ENCODE data around the gene DDX50.
A peak's percentile ranks its signal among the peaks of the same experiment; 100 is the strongest.
"Not testable (repeated sequence)": the region's sequence is repeated elsewhere in the genome, so short reads cannot be mapped to it uniquely, and the experiment has no call there.

DDX50 gene

GRCh38 chr10:68938884-68939283 is 37.8 kb downstream of the DDX50 start:
- Histone ChIP-seq H3K79me2 (ENCODE audit: control insufficient read depth, insufficient read depth, low read length, poor library complexity) (no peaks in the 10 kb centered on the region), H2AK5ac (ENCODE audit: low read length) (no peak overlapping the region), H3K27ac (ENCODE audit: low read depth, low read length) (no peak overlapping the region), H3K4me2 (ENCODE audit: low read length) (no peak overlapping the region), H3K36me3 (ENCODE audit: control insufficient read depth in 1 of 2, insufficient read depth in 2 of 2, low read length in 2 of 2) (peaks cover 15 to 19% of the 10 kb centered on the region in 2 experiments), H3K23ac (ENCODE audit: low read length) (no peak overlapping the region), H3K4ac (ENCODE audit: low read depth, low read length) (no peak overlapping the region), H3K14ac (ENCODE audit: low read length) (no peak overlapping the region), H3K9ac (ENCODE audit: low read length) (no peak overlapping the region), H2BK120ac (ENCODE audit: insufficient read depth, low read length, poor library complexity) (no peak overlapping the region), H3K9me3 (ENCODE audit: insufficient read depth, low read depth, low read length) (no peaks in the 10 kb centered on the region), H2BK12ac (ENCODE audit: low read length) (no peak overlapping the region), H4K8ac (ENCODE audit: low read depth, low read length) (no peak overlapping the region), H3K4me3 (ENCODE audit: low read depth, low read length) (no peak overlapping the region), H4K12ac (ENCODE audit: low read depth, low read length) (no peak overlapping the region), H3K79me1 (ENCODE audit: low read length) (no peaks in the 10 kb centered on the region), H3K27me3 (ENCODE audit: insufficient read depth, low read length) (no peaks in the 10 kb centered on the region), H3K18ac (ENCODE audit: low read length) (no peak overlapping the region), H2BK5ac (ENCODE audit: low read depth, low read length, poor library complexity) (no peak overlapping the region), H2AFZ (ENCODE audit: insufficient read depth, low read length, poor library complexity) (no peak overlapping the region), H3K4me1 (ENCODE audit: control insufficient read depth in 1 of 2, insufficient read depth in 2 of 2, low read length in 2 of 2) (no peaks in the 10 kb centered on the region), H4K91ac (ENCODE audit: low read depth, low read length) (no peak overlapping the region)
- no peak for DNase-seq
- WGBS (ENCODE audit: extremely low coverage, insufficient coverage, insufficient read length) = no CpG with 5 or more reads among the region's 2 CpGs

GRCh38 chr10:68940917-68941316 is 39.8 kb downstream of the DDX50 start:
- not testable (repeated sequence) for H3K18ac ChIP-seq (ENCODE audit: low read length); DNase-seq; H2AK5ac ChIP-seq (ENCODE audit: low read length); H3K23ac ChIP-seq (ENCODE audit: low read length); H2BK120ac ChIP-seq (ENCODE audit: insufficient read depth, low read length, poor library complexity); H3K4me2 ChIP-seq (ENCODE audit: low read length); H2AFZ ChIP-seq (ENCODE audit: insufficient read depth, low read length, poor library complexity); H3K27me3 ChIP-seq (ENCODE audit: insufficient read depth, low read length); H3K4ac ChIP-seq (ENCODE audit: low read depth, low read length); H3K4me3 ChIP-seq (ENCODE audit: low read depth, low read length); H3K9me3 ChIP-seq (ENCODE audit: insufficient read depth, low read depth, low read length); H3K79me2 ChIP-seq (ENCODE audit: control insufficient read depth, insufficient read depth, low read length, poor library complexity); H3K9ac ChIP-seq (ENCODE audit: low read length); H2BK5ac ChIP-seq (ENCODE audit: low read depth, low read length, poor library complexity); H3K4me1 ChIP-seq (ENCODE audit: control insufficient read depth in 1 of 2, insufficient read depth in 2 of 2, low read length in 2 of 2); H3K79me1 ChIP-seq (ENCODE audit: low read length); H4K91ac ChIP-seq (ENCODE audit: low read depth, low read length); H3K27ac ChIP-seq (ENCODE audit: low read depth, low read length); H4K12ac ChIP-seq (ENCODE audit: low read depth, low read length); H2BK12ac ChIP-seq (ENCODE audit: low read length); H3K14ac ChIP-seq (ENCODE audit: low read length); H4K8ac ChIP-seq (ENCODE audit: low read depth, low read length)
- H3K36me3 ChIP-seq (ENCODE audit: control insufficient read depth in 1 of 2, insufficient read depth in 2 of 2, low read length in 2 of 2) = peaks cover 14 to 19% of the 10 kb centered on the region in 2 experiments

GRCh38 chr10:68950598-68950997 is 49.5 kb downstream of the DDX50 start:
- H3K36me3 ChIP-seq (ENCODE audit: control insufficient read depth in 1 of 2, insufficient read depth in 2 of 2, low read length in 2 of 2) = peaks cover 16 to 20% of the 10 kb centered on the region in 2 experiments
- no peaks in the 10 kb centered on the region for H3K79me1 ChIP-seq (ENCODE audit: low read length)
- no peak overlapping the region for H2BK120ac ChIP-seq (ENCODE audit: insufficient read depth, low read length, poor library complexity)
- H4K8ac ChIP-seq (ENCODE audit: low read depth, low read length) = no peak overlapping the region
- H4K12ac ChIP-seq (ENCODE audit: low read depth, low read length) = no peak overlapping the region
- no peak overlapping the region for H3K4me3 ChIP-seq (ENCODE audit: low read depth, low read length)
- no peak overlapping the region for H3K27ac ChIP-seq (ENCODE audit: low read depth, low read length)
- H3K18ac ChIP-seq (ENCODE audit: low read length) = no peak overlapping the region
- H2BK5ac ChIP-seq (ENCODE audit: low read depth, low read length, poor library complexity) = no peak overlapping the region
- no peak overlapping the region for H2AK5ac ChIP-seq (ENCODE audit: low read length)
- H3K9ac ChIP-seq (ENCODE audit: low read length) = no peak overlapping the region
- no peak overlapping the region for H4K91ac ChIP-seq (ENCODE audit: low read depth, low read length)
- no peaks in the 10 kb centered on the region for H3K4me1 ChIP-seq (ENCODE audit: control insufficient read depth in 1 of 2, insufficient read depth in 2 of 2, low read length in 2 of 2)
- H3K9me3 ChIP-seq (ENCODE audit: insufficient read depth, low read depth, low read length) = no peaks in the 10 kb centered on the region
- WGBS (ENCODE audit: extremely low coverage, insufficient coverage, insufficient read length) = no CpG with 5 or more reads among the region's 3 CpGs
- no peak overlapping the region for H3K14ac ChIP-seq (ENCODE audit: low read length)
- no peak overlapping the region for H3K4me2 ChIP-seq (ENCODE audit: low read length)
- H2BK12ac ChIP-seq (ENCODE audit: low read length) = no peak overlapping the region
- H3K79me2 ChIP-seq (ENCODE audit: control insufficient read depth, insufficient read depth, low read length, poor library complexity) = no peaks in the 10 kb centered on the region
- no peak overlapping the region for H3K4ac ChIP-seq (ENCODE audit: low read depth, low read length)
- H3K27me3 ChIP-seq (ENCODE audit: insufficient read depth, low read length) = no peaks in the 10 kb centered on the region
- no peak for DNase-seq
- H2AFZ ChIP-seq (ENCODE audit: insufficient read depth, low read length, poor library complexity) = no peak overlapping the region
- H3K23ac ChIP-seq (ENCODE audit: low read length) = peak overlapping the region; percentile 11

- no peak overlapping the region for H2BK5ac ChIP-seq (ENCODE audit: low read depth, low read length, poor library complexity)
- H3K4me3 ChIP-seq (ENCODE audit: low read depth, low read length) = no peak overlapping the region
- no peak overlapping the region for H4K91ac ChIP-seq (ENCODE audit: low read depth, low read length)
- H3K4ac ChIP-seq (ENCODE audit: low read depth, low read length) = no peak overlapping the region
- H3K4me2 ChIP-seq (ENCODE audit: low read length) = no peak overlapping the region
- H3K27me3 ChIP-seq (ENCODE audit: insufficient read depth, low read length) = no peaks in the 10 kb centered on the region
- peaks cover 2 to 7% of the 10 kb centered on the region in 2 experiments for H3K36me3 ChIP-seq (ENCODE audit: control insufficient read depth in 1 of 2, insufficient read depth in 2 of 2, low read length in 2 of 2)
- H3K18ac ChIP-seq (ENCODE audit: low read length) = no peak overlapping the region
- no peak overlapping the region for H2AK5ac ChIP-seq (ENCODE audit: low read length)
- peak overlapping the region; percentile 35 for H4K8ac ChIP-seq (ENCODE audit: low read depth, low read length)
- no peak overlapping the region for H3K23ac ChIP-seq (ENCODE audit: low read length)
- peaks cover 4% of the 10 kb centered on the region for H3K79me1 ChIP-seq (ENCODE audit: low read length)
- H3K9me3 ChIP-seq (ENCODE audit: insufficient read depth, low read depth, low read length) = peaks cover 2% of the 10 kb centered on the region
- H3K14ac ChIP-seq (ENCODE audit: low read length) = no peak overlapping the region
- H2BK12ac ChIP-seq (ENCODE audit: low read length) = no peak overlapping the region
- H2AFZ ChIP-seq (ENCODE audit: insufficient read depth, low read length, poor library complexity) = no peak overlapping the region
- H4K12ac ChIP-seq (ENCODE audit: low read depth, low read length) = no peak overlapping the region
- H2BK120ac ChIP-seq (ENCODE audit: insufficient read depth, low read length, poor library complexity) = no peak overlapping the region
- H3K4me1 ChIP-seq (ENCODE audit: control insufficient read depth in 1 of 2, insufficient read depth in 2 of 2, low read length in 2 of 2) = peaks cover 0 to 2% of the 10 kb centered on the region in 2 experiments
- H3K9ac ChIP-seq (ENCODE audit: low read length) = no peak overlapping the region
- no peak overlapping the region for H3K27ac ChIP-seq (ENCODE audit: low read depth, low read length)
- peaks cover 19% of the 10 kb centered on the region for H3K79me2 ChIP-seq (ENCODE audit: control insufficient read depth, insufficient read depth, low read length, poor library complexity)
- no CpG with 5 or more reads among the region's 12 CpGs for WGBS (ENCODE audit: extremely low coverage, insufficient coverage, insufficient read length)
- no peak for DNase-seq
Measured at GRCh38 chr10:68954904-68955303, 53.8 kb downstream of the DDX50 start.

Data from trophoblast cell (in vitro differentiated cells and primary cell).